Cardiac septum (tissue), 1 donor: ENCODE results near the gene TBC1D2B. TPM values are rescaled to one million over a fixed set of nuclear protein-coding genes. Genes with fewer than 3 reads are reported as not detected.
"Not testable (repeated sequence)": the region's sequence is repeated elsewhere in the genome, so short reads cannot be mapped to it uniquely, and the experiment has no call there.

Experiments
- DNase-seq: peaks from one replicate; pipeline ENCODE4 v3.0.0-alpha.2; 2020; ENCODE audit warnings: low spot score
- intact Hi-C: fragments of 100-400 bp; cut with DNase I; formaldehyde crosslinking; loops from one replicate; pipeline ENCODE4 v1.14.0; 2022
- total RNA-seq: library from RNA; stranded (reverse); fragmentation: NEBNext Ultra II Directional; extraction: Animal tissue kit (Norgen Biotek cat#: 25700); gene quantifications from one replicate; pipeline ENCODE4 v1.2.1, GENCODE V29; 2021
- donor health status: DM: no; HTN: no; CAD: no.

TBC1D2B gene
- total RNA-seq, 1 donor from 2014 or later, result 11.3 TPM

DNA sequence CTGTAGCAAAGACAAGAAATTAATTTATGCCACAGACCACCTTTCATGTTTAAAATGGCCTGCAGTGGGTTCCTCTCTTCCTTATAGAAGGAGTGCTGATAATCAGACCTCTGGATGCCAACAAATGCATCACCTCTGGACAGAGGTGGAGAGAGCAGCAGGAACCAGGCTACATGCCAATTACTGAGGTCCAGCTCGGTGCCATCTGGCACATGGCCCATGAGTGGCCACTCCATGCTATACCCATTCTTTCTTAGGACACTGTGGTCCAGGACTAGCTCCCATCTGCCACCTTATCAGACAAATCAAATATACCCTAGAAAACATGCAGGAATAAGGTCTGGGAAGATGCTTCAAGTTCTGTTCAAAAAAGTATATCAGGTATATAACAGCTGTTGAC is 60.7 kb downstream of the TBC1D2B start:
- intact Hi-C loops, result no loop called here
- no peak for DNase-seq

- intact Hi-C loops, result no loop called here
- DNase-seq, result no peak
Measured at GRCh38 chr15:78012643-78013077, 64.9 kb downstream of the TBC1D2B start.

GRCh38 chr15:78010067-78010466 is 67.4 kb downstream of the TBC1D2B start:
- intact Hi-C loops, result no loop called here
- no peak for DNase-seq

DNA sequence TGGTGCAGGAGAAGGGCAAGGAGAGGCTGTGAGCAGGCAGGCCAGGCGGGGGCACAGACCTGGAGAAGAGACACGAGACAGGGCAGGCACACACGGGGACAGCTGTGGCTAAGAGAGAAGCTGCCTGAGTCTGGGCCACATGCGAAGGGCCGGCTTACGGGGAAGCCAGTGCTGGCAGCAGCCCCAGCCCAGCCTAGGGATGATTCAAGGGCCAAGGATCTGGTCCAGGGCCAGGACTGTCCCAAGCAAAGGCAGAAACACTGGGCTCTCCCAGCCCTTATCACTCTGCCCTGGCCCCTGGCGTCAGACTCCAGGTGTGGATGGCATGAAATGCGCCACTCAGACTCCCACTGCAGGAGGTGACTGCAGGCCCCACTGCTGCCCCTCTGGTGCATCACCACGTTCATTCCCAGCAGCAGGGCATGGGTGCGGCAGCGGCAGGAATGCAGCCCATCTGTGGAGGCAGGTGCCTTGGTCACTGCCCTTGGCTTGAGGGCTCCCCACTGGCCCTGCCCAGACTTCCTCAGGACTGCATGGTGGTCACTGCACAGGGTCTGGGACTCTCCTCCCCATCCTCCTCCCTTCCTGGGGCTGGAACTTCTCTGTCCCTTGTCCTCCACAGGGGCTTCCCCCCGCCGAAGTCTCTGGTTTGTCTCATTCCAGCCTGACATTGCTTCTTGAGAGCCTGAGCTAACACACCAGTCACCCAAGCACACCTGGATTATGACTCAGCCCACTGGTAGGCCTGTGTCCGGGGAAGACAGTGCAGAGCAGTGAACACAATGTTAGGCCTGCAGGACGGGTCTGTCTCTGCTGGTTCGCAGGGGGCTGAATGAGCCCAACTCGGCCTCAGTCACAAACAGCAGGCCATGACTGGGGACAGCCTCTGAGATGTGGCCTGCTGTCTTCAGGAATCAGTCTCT is 69.3 kb downstream of the TBC1D2B start:
- peak; percentile 73 for DNase-seq
- intact Hi-C loops, result loop anchor here (5.0 kb wide), 1 partner anchor 41 kb away; no protein-coding TSS in a partner anchor

- no peak for DNase-seq
- intact Hi-C loops, result loop anchor here (5.0 kb wide), 1 partner anchor 40 kb away; no protein-coding TSS in a partner anchor
Measured at GRCh38 chr15:78007211-78007931, 70.1 kb downstream of the TBC1D2B start.

DNA sequence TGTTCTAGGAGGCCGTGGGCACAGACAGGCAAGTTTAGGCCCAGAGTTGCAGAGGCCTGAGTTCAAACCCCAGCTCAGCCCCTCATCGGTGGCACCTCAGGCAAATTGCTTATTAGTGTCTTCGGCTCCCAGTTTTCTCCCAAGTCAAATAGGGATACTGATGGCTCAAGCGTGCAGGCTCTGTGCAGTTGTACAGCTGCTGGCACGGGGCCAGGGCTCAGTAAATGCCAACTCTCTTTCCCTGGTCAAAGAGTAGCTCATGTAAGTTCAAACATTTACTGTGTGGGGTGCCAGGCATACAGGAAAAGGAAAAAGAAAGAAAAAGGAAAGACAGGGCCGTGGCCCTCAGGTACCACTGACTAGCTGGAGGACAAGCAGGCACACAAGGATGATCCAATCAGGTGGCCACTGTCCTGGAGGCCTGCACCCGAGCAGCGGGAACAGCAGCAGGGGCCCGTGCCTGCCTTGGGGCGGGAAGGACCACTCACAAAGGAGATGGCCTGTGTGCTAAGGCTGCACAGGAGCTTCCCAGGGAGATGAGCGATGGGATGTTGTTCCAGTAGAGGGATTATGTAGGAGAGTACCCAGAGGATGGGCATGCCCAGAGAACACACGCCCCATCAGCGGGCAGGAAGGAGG is 70.8 kb downstream of the TBC1D2B start:
- peak; percentile 74 for DNase-seq
- intact Hi-C loops, result loop anchor here (5.0 kb wide), 1 partner anchor 39 kb away; no protein-coding TSS in a partner anchor

GRCh38 chr15:78004919-78005634 is 72.4 kb downstream of the TBC1D2B start:
- intact Hi-C loops, result loop anchor here (5.0 kb wide), 1 partner anchor 38 kb away; no protein-coding TSS in a partner anchor
- peak; percentile 92 for DNase-seq

DNA sequence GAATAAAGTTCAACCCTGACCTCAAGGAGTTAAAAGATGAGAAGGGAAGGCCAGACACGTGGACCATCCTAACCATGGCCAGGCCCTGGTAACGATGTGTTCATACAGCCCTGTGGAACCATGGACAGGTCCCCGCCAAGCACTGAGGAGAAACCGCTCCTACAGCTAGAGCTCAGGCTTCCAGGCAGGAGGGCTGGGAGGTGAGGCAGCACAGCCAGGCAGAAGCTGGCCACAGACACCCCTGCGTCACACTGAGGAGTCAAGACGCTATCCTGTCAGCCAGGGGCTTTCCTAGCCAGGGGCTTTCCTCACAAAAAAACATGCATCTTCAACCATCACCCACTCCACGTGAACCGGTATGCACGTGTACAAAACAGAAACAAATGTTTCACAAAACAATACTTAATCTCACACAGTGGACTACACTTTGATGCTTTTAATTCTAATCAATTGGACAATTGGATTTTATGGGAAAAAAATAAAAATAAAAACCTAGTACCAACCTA is 73.2 kb downstream of the TBC1D2B start:
- DNase-seq, result no peak
- intact Hi-C loops, result no loop called here

DNA sequence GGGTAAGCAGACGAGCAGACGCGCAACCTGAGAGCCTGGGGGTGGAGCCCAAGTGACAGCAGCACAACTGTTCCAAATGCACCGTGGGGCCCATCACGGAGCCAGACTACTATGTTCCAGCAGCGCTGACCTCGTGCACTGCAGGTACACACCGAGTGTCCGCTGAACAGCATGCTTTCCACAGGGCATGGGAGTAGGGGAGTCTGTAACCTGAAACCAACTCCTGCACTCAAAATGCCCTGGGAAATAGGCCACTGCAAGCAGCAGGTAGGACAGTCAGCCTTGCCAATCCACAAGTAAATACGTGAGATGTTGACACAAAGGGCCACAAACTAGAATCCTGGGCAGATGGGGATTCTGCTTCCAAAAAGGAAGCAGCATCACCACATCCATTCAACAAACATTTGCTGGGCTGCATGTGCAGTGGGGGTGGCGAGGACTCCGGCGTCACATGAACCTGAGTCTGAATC is 73.9 kb downstream of the TBC1D2B start:
- no peak for DNase-seq

GRCh38 chr15:78002996-78003395 is 74.5 kb downstream of the TBC1D2B start:
- no peak for DNase-seq
- intact Hi-C loops, result no loop called here

More for the DNA sequence above, 73.9 kb downstream of the TBC1D2B start:
- intact Hi-C loops, result no loop called here

DNA sequence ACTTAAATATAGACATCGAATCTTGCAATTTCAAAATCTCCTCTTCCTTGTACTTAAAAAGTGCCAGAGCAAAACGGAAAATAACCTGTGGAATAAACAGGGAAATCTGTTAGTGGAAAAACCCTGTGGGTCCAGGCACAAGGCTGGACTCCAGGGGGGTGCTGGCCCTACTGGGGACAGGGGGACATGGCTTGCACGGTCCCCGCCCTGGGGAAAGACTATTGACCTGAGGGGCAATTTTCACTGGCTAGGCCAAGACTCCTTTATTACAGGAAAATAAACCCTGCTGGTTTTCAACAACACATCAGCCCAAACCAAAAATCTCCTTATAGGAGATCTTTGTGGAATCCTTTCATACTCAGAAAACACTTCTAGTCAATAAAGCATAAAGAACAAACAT is 75.9 kb downstream of the TBC1D2B start:
- no peak for DNase-seq
- intact Hi-C loops, result loop anchor here (2.0 kb wide), 1 partner anchor 105 kb away; no protein-coding TSS in a partner anchor

DNA sequence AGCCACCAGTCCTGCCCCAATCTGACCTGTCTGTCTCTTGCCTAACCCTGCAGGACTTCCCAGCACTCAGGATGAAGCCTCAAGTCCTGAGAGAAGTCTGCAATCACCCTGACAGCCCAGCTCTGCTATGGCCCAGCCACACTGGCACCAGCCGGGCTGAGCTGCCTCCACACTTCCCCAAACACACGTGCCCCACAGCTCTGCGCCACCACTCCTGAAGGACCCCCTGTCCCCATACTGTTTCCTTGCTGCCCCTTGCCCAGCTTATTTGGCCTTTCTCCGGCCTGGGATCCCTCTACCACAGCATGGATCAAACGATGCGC is 76.6 kb downstream of the TBC1D2B start:
- intact Hi-C loops, result loop anchor here (2.0 kb wide), 1 partner anchor 106 kb away; no protein-coding TSS in a partner anchor
- peak; percentile 68 for DNase-seq

- intact Hi-C loops, result loop anchor here (2.0 kb wide), 1 partner anchor 106 kb away; no protein-coding TSS in a partner anchor
- peak; percentile 87 for DNase-seq
Measured at GRCh38 chr15:78000091-78000926, 77.2 kb downstream of the TBC1D2B start.

DNA sequence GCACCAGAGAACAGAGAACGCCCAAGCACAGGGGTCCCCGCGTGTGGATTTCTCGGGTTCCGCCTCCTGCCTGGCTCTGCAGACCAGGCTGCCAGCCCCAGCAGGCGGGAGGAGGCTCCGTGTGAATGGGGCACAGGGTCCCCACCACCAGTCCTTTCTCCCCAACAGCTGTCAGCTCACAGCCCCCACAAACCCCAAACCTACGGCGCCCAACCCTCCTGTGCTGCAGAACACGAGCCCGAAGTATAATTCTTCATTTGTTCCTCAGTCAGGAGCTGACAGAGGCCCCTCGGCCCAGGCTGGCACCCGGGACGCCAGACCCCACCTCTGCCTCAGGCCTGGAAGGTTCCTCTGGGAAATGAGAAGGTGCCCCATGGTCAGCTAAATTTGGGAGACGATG is 78.0 kb downstream of the TBC1D2B start:
- intact Hi-C loops, result no loop called here
- DNase-seq, result no peak

DNA sequence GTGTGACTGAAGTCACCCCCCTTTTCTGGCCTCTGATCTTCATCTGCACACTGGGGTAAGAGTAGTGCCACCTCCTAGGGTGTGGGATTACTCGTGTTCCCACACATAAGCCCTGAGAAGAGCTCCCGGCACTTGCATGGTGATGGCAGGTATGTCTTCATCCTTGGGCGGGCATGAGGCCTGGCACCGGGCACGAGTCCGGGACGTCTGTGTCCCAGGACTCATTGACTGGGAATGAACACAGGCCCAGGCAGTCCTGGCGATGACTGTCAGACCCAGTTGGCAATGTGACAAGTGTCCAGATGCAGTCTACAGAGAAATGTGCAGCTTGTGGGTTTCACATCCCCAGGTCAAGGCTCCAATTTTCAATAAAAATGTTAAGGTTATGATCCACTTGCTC is 78.9 kb downstream of the TBC1D2B start:
- intact Hi-C loops, result no loop called here
- no peak for DNase-seq

DNA sequence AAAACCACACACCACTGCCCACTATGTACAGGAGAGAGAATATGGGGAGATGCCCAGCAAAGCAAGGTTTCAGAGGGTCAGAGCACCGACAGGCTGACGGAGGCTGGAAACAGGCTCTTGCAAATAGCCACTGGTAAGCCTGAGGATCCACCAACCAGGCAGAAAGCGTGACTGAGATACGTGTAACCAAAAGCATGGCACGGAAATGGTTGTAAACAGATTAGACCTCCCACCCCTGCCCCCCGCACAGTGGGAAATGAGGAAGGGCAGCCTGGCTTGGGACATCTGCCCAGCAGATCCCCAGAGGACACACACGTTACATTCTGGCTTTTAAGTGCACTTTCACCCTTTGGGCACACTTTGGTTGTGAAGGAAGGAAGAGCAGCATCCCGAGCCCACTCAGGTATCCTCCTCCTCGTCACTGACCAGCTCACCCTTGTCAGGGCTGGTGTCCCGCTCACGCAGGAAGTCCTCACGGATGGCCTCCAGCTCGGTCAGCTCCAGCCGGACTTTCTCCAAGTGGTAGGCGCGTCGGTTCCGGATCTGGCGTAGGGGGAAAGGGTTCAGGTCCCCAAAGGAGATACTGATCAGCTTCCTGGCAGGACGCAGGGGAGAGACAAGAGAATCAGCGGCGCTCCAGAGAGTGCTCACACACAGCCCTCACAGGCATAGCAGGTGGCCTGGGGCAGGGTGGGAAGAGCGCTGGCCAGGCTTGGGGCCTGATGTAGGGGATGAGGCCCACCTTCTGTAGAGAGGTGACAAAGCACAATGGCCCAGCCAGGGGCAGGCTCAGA is 79.6 kb downstream of the TBC1D2B start:
- DNase-seq, intact Hi-C loops: not testable (repeated sequence)

DNA sequence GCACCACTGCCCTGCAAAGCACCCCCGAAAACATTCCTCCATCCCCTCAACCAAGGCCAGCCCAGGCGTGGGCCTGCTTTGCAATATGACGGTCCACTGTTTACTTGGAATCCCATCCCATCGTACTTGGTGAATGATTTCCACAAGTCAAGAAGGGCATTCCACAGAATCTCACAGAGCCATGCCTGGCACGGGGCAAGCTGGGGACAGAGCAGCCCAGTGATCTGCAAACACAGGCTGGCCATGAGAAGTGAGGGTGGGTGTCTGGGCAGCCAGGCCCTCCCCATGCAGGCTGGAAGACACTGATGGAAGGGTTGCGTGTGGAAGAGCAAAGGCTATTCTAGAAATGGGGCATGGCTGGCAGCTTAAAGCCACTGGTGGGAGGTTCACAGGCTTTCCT is 80.3 kb downstream of the TBC1D2B start:
- DNase-seq, intact Hi-C loops: not testable (repeated sequence)
